ENCODE results near the gene ECM2.

- TF ChIP-seq CTCF (IDR thresholded peaks at IDR 0.05; ENCODE audit: control extremely low read depth in 1 of 3, insufficient read depth in 1 of 3, low read depth in 1 of 3, low read length in 3 of 3) (no peak), MAX (IDR thresholded peaks at IDR 0.05) (no peak), TEAD4 (IDR thresholded peaks at IDR 0.05; ENCODE audit: low read depth, low read length) (no peak), EP300 (IDR thresholded peaks at IDR 0.05; ENCODE audit: borderline replicate concordance in 1 of 2, low read depth in 2 of 2, low read length in 2 of 2) (no peak), E2F6 (IDR thresholded peaks at IDR 0.05) (no peak), POLR2A (IDR thresholded peaks at IDR 0.05; ENCODE audit: control extremely low read depth in 1 of 2, low read depth in 2 of 2, low read length in 2 of 2) (no peak), RBBP5 (IDR thresholded peaks at IDR 0.05; ENCODE audit: borderline replicate concordance, low read depth, low read length) (no peak), NRF1 (IDR thresholded peaks at IDR 0.05; ENCODE audit: low read depth, low read length) (no peak), POLR2AphosphoS5 (IDR thresholded peaks at IDR 0.05; ENCODE audit: low read depth, low read length) (no peak)
Measured at GRCh38 chr9:92558612-92559374, 23.0 kb upstream of the ECM2 start.
